Vagina (tissue), 2 donors: ENCODE data around the gene FERMT2. TPM values are rescaled to one million over a fixed set of nuclear protein-coding genes. Genes with fewer than 3 reads are reported as not detected.

Experiments used
- DNase-seq, 2 donors: peaks; one replicate each; pipeline ENCODE4 v3.0.0-alpha.2; 2017; ENCODE audit errors: extremely low spot score in 2 of 2
- H3K27ac ChIP-seq: fragments of 200-600 bp; sonication (generic); one replicate; pipeline ENCODE4 v1.5.1; 2019
- H3K27me3 ChIP-seq: fragments of 200-600 bp; sonication (generic); one replicate; pipeline ENCODE4 v1.5.1; 2019
- H3K36me3 ChIP-seq, 2 donors: fragments of 200-600 bp; sonication (generic); one replicate each; pipeline ENCODE4 v1.5.1; 2017 to 2019
- H3K4me1 ChIP-seq: fragments of 200-600 bp; sonication (generic); one replicate; pipeline ENCODE4 v1.5.1; 2019
- H3K4me3 ChIP-seq, 2 donors: fragments of 200-600 bp; sonication (generic); 1 replicate in 1 of 2; 2 replicates in 1 of 2; pipeline ENCODE4 v1.5.1; 2016 to 2019
- H3K9me3 ChIP-seq: fragments of 200-600 bp; sonication (generic); one replicate; pipeline ENCODE4 v1.5.1; 2019
- POLR2A ChIP-seq, 2 donors: fragments of 450-650 bp; IDR thresholded peaks; one replicate each; pipeline ENCODE4 v1.6.1; 2017; ENCODE audit warnings: antibody characterized with exemption in 2 of 2, mild to moderate bottlenecking in 2 of 2, moderate library complexity in 2 of 2
- POLR2AphosphoS5 ChIP-seq, 2 donors: sonication (generic); formaldehyde crosslinking; IDR thresholded peaks; one replicate each; pipeline ENCODE4 v1.9.0; 2017; ENCODE audit warnings: antibody characterized with exemption in 2 of 2, mild to moderate bottlenecking in 2 of 2, low read depth in 1 of 2; ENCODE audit not compliant: insufficient read depth in 1 of 2
- intact Hi-C: fragments of 100-400 bp; cut with DNase I; formaldehyde crosslinking; loops from one replicate; pipeline ENCODE4 v1.15.1; 2023
- total RNA-seq: library from RNA; depleted of rRNA; stranded (reverse); fragments of >200 nt; gene quantifications from one replicate; pipeline ENCODE4 v1.2.3, GENCODE V29; 2016
- TF ChIP-seq, protein P1 (sequence below), 3 experiments: fragments of 450-650 bp in 2 of 3; fragments of 200-600 bp in 1 of 3; sonication (generic) in 1 of 3; IDR thresholded peaks; one replicate each; pipeline ENCODE4 v1.5.1; 2017 to 2019; ENCODE audit warnings: antibody characterized with exemption in 3 of 3, mild to moderate bottlenecking in 2 of 3, moderate library complexity in 2 of 3

FERMT2 gene
- total RNA-seq, 1 donor from 2014 or later, result 70.2 TPM

DNA sequence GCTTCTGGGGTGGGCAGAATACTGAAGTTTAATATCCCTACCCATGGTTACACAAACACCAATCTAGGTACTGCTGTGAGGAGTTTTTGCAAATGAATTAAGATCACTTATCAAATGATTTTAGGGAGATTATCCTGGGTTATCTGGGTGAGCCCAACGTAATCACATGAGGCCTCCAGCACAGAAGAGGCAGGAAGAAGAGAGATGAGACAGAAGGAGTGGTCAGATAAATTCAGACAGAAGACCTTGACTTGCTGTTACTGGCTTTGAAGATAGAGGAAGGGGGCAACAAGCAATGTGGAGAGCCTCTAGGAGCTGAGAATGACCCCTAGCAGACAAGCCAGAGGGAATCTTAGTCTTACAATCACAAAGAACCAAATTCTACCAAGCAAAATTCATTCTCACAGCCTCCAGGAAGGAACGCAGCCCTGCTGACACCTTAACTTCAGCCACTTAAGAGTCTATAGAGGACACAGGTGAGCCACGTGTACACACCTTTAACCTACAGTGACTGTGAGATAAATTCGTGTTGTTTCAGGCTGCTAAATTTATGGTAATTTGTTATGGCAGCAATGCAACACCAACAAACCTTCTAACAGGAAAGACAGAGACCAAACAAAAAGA, 49.4 kb downstream of the FERMT2 start:
- no peak overlapping the region for H3K4me3 ChIP-seq
- H3K27me3 ChIP-seq, result no peaks in the 10 kb centered on the region
- H3K36me3 ChIP-seq, result peaks cover 0 to 4% of the 10 kb centered on the region in 2 donors
- TF ChIP-seq POLR2AphosphoS5 (IDR thresholded peaks at IDR 0.05; ENCODE audit: insufficient read depth in 1 of 2, low read depth in 1 of 2), result no peak
- TF ChIP-seq POLR2A (IDR thresholded peaks at IDR 0.05), result no peak
- TF ChIP-seq, protein P1, sequence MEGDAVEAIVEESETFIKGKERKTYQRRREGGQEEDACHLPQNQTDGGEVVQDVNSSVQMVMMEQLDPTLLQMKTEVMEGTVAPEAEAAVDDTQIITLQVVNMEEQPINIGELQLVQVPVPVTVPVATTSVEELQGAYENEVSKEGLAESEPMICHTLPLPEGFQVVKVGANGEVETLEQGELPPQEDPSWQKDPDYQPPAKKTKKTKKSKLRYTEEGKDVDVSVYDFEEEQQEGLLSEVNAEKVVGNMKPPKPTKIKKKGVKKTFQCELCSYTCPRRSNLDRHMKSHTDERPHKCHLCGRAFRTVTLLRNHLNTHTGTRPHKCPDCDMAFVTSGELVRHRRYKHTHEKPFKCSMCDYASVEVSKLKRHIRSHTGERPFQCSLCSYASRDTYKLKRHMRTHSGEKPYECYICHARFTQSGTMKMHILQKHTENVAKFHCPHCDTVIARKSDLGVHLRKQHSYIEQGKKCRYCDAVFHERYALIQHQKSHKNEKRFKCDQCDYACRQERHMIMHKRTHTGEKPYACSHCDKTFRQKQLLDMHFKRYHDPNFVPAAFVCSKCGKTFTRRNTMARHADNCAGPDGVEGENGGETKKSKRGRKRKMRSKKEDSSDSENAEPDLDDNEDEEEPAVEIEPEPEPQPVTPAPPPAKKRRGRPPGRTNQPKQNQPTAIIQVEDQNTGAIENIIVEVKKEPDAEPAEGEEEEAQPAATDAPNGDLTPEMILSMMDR (IDR thresholded peaks at IDR 0.05), result no peak
- no peak overlapping the region for H3K27ac ChIP-seq
- DNase-seq, result no peak
- peaks cover 13% of the 10 kb centered on the region for H3K4me1 ChIP-seq
- intact Hi-C loops, result no loop called here
- H3K9me3 ChIP-seq, result no peaks in the 10 kb centered on the region

DNA sequence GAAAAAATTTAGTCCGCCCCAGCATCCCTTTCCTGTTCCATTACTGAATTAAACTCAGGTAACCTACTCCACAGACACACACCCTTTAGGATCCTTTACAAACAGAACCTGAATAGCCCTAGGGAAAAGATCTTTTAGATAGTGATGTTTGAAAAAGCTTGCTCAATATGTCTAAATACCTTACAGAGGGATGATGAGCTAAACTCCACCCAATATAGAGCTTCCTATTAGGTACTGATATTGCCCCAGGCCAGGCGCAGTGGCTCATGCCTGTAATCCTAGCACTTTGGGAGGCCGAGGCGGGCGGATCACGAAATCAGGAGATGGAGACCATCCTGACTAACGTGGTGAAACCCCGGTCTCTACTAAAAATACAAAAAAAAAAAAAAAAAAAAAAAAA, 50.1 kb downstream of the FERMT2 start:
- Histone ChIP-seq H3K4me3 (no peak overlapping the region), H3K27me3 (no peaks in the 10 kb centered on the region), H3K4me1 (peaks cover 6% of the 10 kb centered on the region), H3K27ac (no peak overlapping the region), H3K36me3 (peaks cover 0 to 4% of the 10 kb centered on the region in 2 donors), H3K9me3 (no peaks in the 10 kb centered on the region)
- intact Hi-C loops, result no loop called here
- DNase-seq, result no peak
- no peak for TF ChIP-seq POLR2AphosphoS5 (IDR thresholded peaks at IDR 0.05; ENCODE audit: insufficient read depth in 1 of 2, low read depth in 1 of 2)
- TF ChIP-seq, protein P1 (IDR thresholded peaks at IDR 0.05), result no peak

DNA sequence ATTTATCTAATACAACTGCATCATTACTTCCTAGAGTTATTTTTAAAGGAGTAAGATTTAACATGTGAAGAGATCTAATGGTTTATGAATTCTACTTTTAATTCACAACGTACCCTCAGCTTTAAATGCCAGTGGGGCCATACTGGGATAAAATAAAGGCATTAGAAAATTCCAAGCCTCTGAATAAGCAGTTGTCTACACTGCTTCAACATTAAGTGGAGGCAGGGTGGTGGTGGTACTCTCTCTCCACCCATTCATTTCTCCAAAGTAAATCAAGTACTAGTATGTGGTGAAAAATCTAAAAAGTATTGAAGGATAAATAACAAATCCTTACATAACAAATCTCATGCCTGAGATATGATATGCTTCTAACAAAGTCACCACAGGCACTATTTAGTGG, 52.4 kb downstream of the FERMT2 start:
- H3K4me3 ChIP-seq, result no peak overlapping the region
- TF ChIP-seq, protein P1 (IDR thresholded peaks at IDR 0.05), result no peak
- no peak for TF ChIP-seq POLR2A (IDR thresholded peaks at IDR 0.05)
- TF ChIP-seq POLR2AphosphoS5 (IDR thresholded peaks at IDR 0.05; ENCODE audit: insufficient read depth in 1 of 2, low read depth in 1 of 2), result no peak
- peaks cover 0 to 4% of the 10 kb centered on the region in 2 donors for H3K36me3 ChIP-seq
- no peaks in the 10 kb centered on the region for H3K27me3 ChIP-seq
- no peaks in the 10 kb centered on the region for H3K4me1 ChIP-seq
- H3K27ac ChIP-seq, result no peak overlapping the region
- no peak for DNase-seq
- no peaks in the 10 kb centered on the region for H3K9me3 ChIP-seq
- intact Hi-C loops, result no loop called here

DNA sequence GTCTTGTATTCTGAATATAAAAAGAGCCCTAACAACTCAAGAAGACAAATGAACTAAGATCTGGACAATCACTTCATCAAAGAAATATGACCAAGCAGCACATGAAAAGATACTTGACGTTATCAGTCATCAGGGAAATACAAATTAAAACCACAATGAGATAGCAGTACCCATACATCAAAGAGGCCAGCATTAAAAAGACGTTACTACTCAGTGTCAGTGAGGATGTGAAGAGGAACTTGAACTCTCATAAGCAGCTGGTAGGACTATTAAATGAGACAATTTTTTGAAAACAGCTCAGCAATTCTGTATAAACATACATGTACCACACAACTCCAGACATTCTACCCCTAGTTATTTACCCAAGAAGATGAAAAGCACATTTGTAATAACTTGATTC, 55.9 kb downstream of the FERMT2 start:
- H3K4me1 ChIP-seq, result no peaks in the 10 kb centered on the region
- H3K27ac ChIP-seq, result no peak overlapping the region
- intact Hi-C loops, result no loop called here
- no peak for DNase-seq
- H3K27me3 ChIP-seq, result no peaks in the 10 kb centered on the region
- no peak overlapping the region for H3K4me3 ChIP-seq
- no peak for TF ChIP-seq POLR2AphosphoS5 (IDR thresholded peaks at IDR 0.05; ENCODE audit: insufficient read depth in 1 of 2, low read depth in 1 of 2)
- TF ChIP-seq POLR2A (IDR thresholded peaks at IDR 0.05), result no peak
- TF ChIP-seq, protein P1 (IDR thresholded peaks at IDR 0.05), result no peak
- peaks cover 0 to 10% of the 10 kb centered on the region in 2 donors for H3K36me3 ChIP-seq
- H3K9me3 ChIP-seq, result no peaks in the 10 kb centered on the region

DNA sequence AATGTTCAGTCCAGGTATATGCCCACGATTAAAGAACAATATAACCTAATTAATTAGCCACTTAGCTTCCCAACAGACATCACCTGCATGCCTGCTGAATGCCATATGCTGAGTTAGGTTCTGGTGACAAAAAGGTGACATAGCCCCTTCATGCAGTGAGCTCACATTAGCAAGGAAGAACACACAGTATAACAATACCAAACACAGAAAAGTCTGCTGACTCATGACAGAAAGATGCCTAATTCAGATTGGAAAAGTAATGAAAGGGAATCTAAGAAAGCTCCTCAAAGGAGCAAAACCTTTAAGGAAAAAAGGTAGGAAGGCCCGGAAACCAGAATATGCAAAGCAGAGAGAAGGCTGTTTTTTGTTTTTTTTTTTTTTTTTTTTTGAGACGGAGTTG, 59.0 kb downstream of the FERMT2 start:
- Histone ChIP-seq H3K4me3 (no peak overlapping the region), H3K27me3 (no peaks in the 10 kb centered on the region), H3K27ac (no peak overlapping the region), H3K4me1 (no peaks in the 10 kb centered on the region), H3K36me3 (peaks cover 0 to 15% of the 10 kb centered on the region in 2 donors), H3K9me3 (no peaks in the 10 kb centered on the region)
- DNase-seq, result no peak
- intact Hi-C loops, result no loop called here
- no peak for TF ChIP-seq POLR2AphosphoS5 (IDR thresholded peaks at IDR 0.05; ENCODE audit: insufficient read depth in 1 of 2, low read depth in 1 of 2)
- TF ChIP-seq, protein P1 (IDR thresholded peaks at IDR 0.05), result no peak
- no peak for TF ChIP-seq POLR2A (IDR thresholded peaks at IDR 0.05)
